Ascending aorta (tissue), 2 donors: ENCODE measurements around the gene AGR3. TPM values are rescaled to one million over a fixed set of nuclear protein-coding genes. Genes with fewer than 3 reads are reported as not detected.

Experiments
- DNase-seq, 2 donors: peaks; one replicate each; pipeline ENCODE4 v3.0.0-alpha.2; 2019; ENCODE audit warnings: low spot score in 2 of 2
- H3K27ac ChIP-seq, 2 donors: fragments of 200-600 bp; sonication (generic); one replicate each; pipeline ENCODE4 v1.5.1; 2016 to 2017; ENCODE audit warnings: mild to moderate bottlenecking in 1 of 2
- H3K27me3 ChIP-seq: fragments of 200-600 bp; sonication (generic); one replicate; pipeline ENCODE4 v1.5.1; 2017
- H3K36me3 ChIP-seq, 2 donors: fragments of 200-600 bp; sonication (generic); one replicate each; pipeline ENCODE4 v1.5.1; 2016
- H3K4me1 ChIP-seq, 2 donors: fragments of 200-600 bp; sonication (generic); one replicate each; pipeline ENCODE4 v1.5.1; 2016 to 2017; ENCODE audit warnings: mild to moderate bottlenecking in 1 of 2
- H3K4me3 ChIP-seq, 2 donors: fragments of 200-600 bp; sonication (generic); one replicate each; pipeline ENCODE4 v1.5.1; 2016 to 2017; ENCODE audit warnings: mild to moderate bottlenecking in 1 of 2
- H3K9me3 ChIP-seq, 2 donors: fragments of 200-600 bp; sonication (generic); one replicate each; pipeline ENCODE4 v1.5.1; 2016
- CTCF ChIP-seq, 3 experiments: fragments of 200-600 bp in 2 of 3; fragments of 450-650 bp in 1 of 3; sonication (generic) in 2 of 3; IDR thresholded peaks; one replicate each; pipeline ENCODE4 v1.5.1; 2016 to 2019; ENCODE audit warnings: antibody characterized with exemption in 3 of 3, mild to moderate bottlenecking in 1 of 3, moderate library complexity in 1 of 3
- intact Hi-C: fragments of 100-400 bp; cut with DNase I; formaldehyde crosslinking; loops from one replicate; pipeline ENCODE4 v1.15.1; 2023
- total RNA-seq: library from RNA; depleted of rRNA; stranded (reverse); fragments of >200 nt; gene quantifications from one replicate; pipeline ENCODE4 v1.1.0, GENCODE V29; 2016

The AGR3 gene
- total RNA-seq, 1 donor from 2014 or later: not detected

GRCh38 chr7:16840094-16840493 is 41.7 kb downstream of the AGR3 start:
- Histone ChIP-seq H3K4me3 (no peak overlapping the region), H3K4me1 (no peaks in the 10 kb centered on the region), H3K36me3 (no peaks in the 10 kb centered on the region), H3K27me3 (no peaks in the 10 kb centered on the region), H3K9me3 (no peaks in the 10 kb centered on the region), H3K27ac (no peak overlapping the region)
- intact Hi-C loops: no loop called here
- TF ChIP-seq CTCF (IDR thresholded peaks at IDR 0.05): no peak
- DNase-seq: no peak

GRCh38 chr7:16839646-16840045 is 42.1 kb downstream of the AGR3 start:
- no peak for DNase-seq
- Histone ChIP-seq H3K27me3 (no peaks in the 10 kb centered on the region), H3K4me3 (no peak overlapping the region), H3K9me3 (no peaks in the 10 kb centered on the region), H3K36me3 (no peaks in the 10 kb centered on the region), H3K4me1 (no peaks in the 10 kb centered on the region), H3K27ac (no peak overlapping the region)
- TF ChIP-seq CTCF (IDR thresholded peaks at IDR 0.05): no peak
- intact Hi-C loops: no loop called here

- H3K4me3 ChIP-seq: no peak overlapping the region
- intact Hi-C loops: no loop called here
- no peaks in the 10 kb centered on the region for H3K4me1 ChIP-seq
- H3K27me3 ChIP-seq: no peaks in the 10 kb centered on the region
- DNase-seq: no peak
- no peaks in the 10 kb centered on the region for H3K9me3 ChIP-seq
- no peak for TF ChIP-seq CTCF (IDR thresholded peaks at IDR 0.05)
- H3K27ac ChIP-seq: no peak overlapping the region
- H3K36me3 ChIP-seq: no peaks in the 10 kb centered on the region
These were observed 42.9 kb downstream of the AGR3 start for GRCh38 chr7:16838891-16839290.

GRCh38 chr7:16838386-16838785 is 43.4 kb downstream of the AGR3 start:
- DNase-seq: no peak

GRCh38 chr7:16836481-16836880 is 45.3 kb downstream of the AGR3 start:
- no peak for TF ChIP-seq CTCF (IDR thresholded peaks at IDR 0.05)
- Histone ChIP-seq H3K4me3 (no peak overlapping the region), H3K4me1 (no peaks in the 10 kb centered on the region)

More at GRCh38 chr7:16838386-16838785, 43.4 kb downstream of the AGR3 start:
- Histone ChIP-seq H3K4me1 (no peaks in the 10 kb centered on the region), H3K36me3 (no peaks in the 10 kb centered on the region), H3K9me3 (no peaks in the 10 kb centered on the region), H3K4me3 (no peak overlapping the region), H3K27ac (no peak overlapping the region), H3K27me3 (no peaks in the 10 kb centered on the region)
- intact Hi-C loops: no loop called here
- TF ChIP-seq CTCF (IDR thresholded peaks at IDR 0.05): no peak

GRCh38 chr7:16833373-16833772 is 48.4 kb downstream of the AGR3 start:
- H3K27me3 ChIP-seq: no peaks in the 10 kb centered on the region
- no peaks in the 10 kb centered on the region for H3K4me1 ChIP-seq
- no peak for TF ChIP-seq CTCF (IDR thresholded peaks at IDR 0.05)
- intact Hi-C loops: no loop called here
- no peak overlapping the region for H3K4me3 ChIP-seq
- DNase-seq: no peak
- no peak overlapping the region for H3K27ac ChIP-seq
- no peaks in the 10 kb centered on the region for H3K9me3 ChIP-seq
- H3K36me3 ChIP-seq: no peaks in the 10 kb centered on the region

More at GRCh38 chr7:16836481-16836880, 45.3 kb downstream of the AGR3 start:
- no peak for DNase-seq
- Histone ChIP-seq H3K36me3 (no peaks in the 10 kb centered on the region), H3K9me3 (no peaks in the 10 kb centered on the region), H3K27me3 (no peaks in the 10 kb centered on the region), H3K27ac (no peak overlapping the region)
- intact Hi-C loops: no loop called here
